H9 (cell line): ENCODE data around the gene JRKL. TPM values are rescaled to one million over a fixed set of nuclear protein-coding genes. Genes with fewer than 3 reads are reported as not detected.

ENCODE experiments used
- DNase-seq: peaks from one replicate; pipeline ENCODE4 v3.0.0-alpha.2; 2017
- H2AFZ ChIP-seq: one replicate; pipeline ENCODE4 v1.6.1; 2013; ENCODE audit warnings: mild to moderate bottlenecking, low read length, control low read depth, moderate library complexity
- H2AK5ac ChIP-seq: 2 replicates; pipeline ENCODE4 v1.6.1; 2013; ENCODE audit warnings: low read length, control low read depth, mixed read lengths; ENCODE audit not compliant: insufficient read length
- H2BK120ac ChIP-seq: one replicate; pipeline ENCODE4 v1.6.1; 2013; ENCODE audit warnings: low read depth, mild to moderate bottlenecking, low read length, control low read depth, inconsistent platforms; ENCODE audit not compliant: poor library complexity, severe bottlenecking
- H2BK12ac ChIP-seq: 2 replicates; pipeline ENCODE4 v1.6.1; 2013; ENCODE audit warnings: low read length, control low read depth, mixed read lengths, low read depth; ENCODE audit not compliant: insufficient read length
- H2BK15ac ChIP-seq: 2 replicates; pipeline ENCODE4 v1.6.1; 2013; ENCODE audit warnings: low read depth, low read length, control low read depth
- H2BK20ac ChIP-seq: one replicate; pipeline ENCODE4 v1.6.1; 2013; ENCODE audit warnings: low read depth, mild to moderate bottlenecking, low read length, control low read depth, inconsistent platforms; ENCODE audit not compliant: poor library complexity, severe bottlenecking
- H2BK5ac ChIP-seq: 2 replicates; pipeline ENCODE4 v1.6.1; 2013; ENCODE audit warnings: low read length, control low read depth, mixed read lengths; ENCODE audit not compliant: insufficient read length
- H3K14ac ChIP-seq: 2 replicates; pipeline ENCODE4 v1.6.1; 2013; ENCODE audit warnings: low read length, control low read depth; ENCODE audit not compliant: insufficient read depth
- H3K18ac ChIP-seq: 2 replicates; pipeline ENCODE4 v1.6.1; 2013; ENCODE audit warnings: low read depth, mild to moderate bottlenecking, mixed read lengths, low read length, control low read depth; ENCODE audit not compliant: insufficient read length
- H3K23ac ChIP-seq: 2 replicates; pipeline ENCODE4 v1.6.1; 2013; ENCODE audit warnings: low read length, control low read depth, mixed read lengths, low read depth; ENCODE audit not compliant: insufficient read length
- H3K23me2 ChIP-seq: 2 replicates; pipeline ENCODE4 v1.6.1; 2013; ENCODE audit warnings: low read depth, mild to moderate bottlenecking, mixed read lengths, low read length, control low read depth; ENCODE audit not compliant: insufficient read length, poor library complexity, severe bottlenecking
- H3K27ac ChIP-seq: 2 replicates; pipeline ENCODE4 v1.5.1; 2013; ENCODE audit warnings: low read length, control low read depth, mixed read lengths, low read depth; ENCODE audit not compliant: insufficient read length
- H3K27me3 ChIP-seq: 2 replicates; pipeline ENCODE4 v1.6.1; 2013; ENCODE audit warnings: low read length, control low read depth, inconsistent platforms; ENCODE audit not compliant: insufficient read depth
- H3K4ac ChIP-seq: 2 replicates; pipeline ENCODE4 v1.6.1; 2013; ENCODE audit warnings: low read depth, mild to moderate bottlenecking, control low read depth, inconsistent platforms, low read length, moderate library complexity
- H3K4me1 ChIP-seq: 2 replicates; pipeline ENCODE4 v1.6.1; 2013; ENCODE audit warnings: low read length, control low read depth, inconsistent platforms; ENCODE audit not compliant: insufficient read depth
- H3K4me2 ChIP-seq: 2 replicates; pipeline ENCODE4 v1.6.1; 2013; ENCODE audit warnings: low read length, control low read depth, mixed read lengths; ENCODE audit not compliant: insufficient read length, insufficient read depth
- H3K56ac ChIP-seq: 2 replicates; pipeline ENCODE4 v1.6.1; 2013; ENCODE audit warnings: low read depth, mild to moderate bottlenecking, mixed read lengths, low read length, control low read depth; ENCODE audit not compliant: insufficient read length
- H3K79me1 ChIP-seq: 2 replicates; pipeline ENCODE4 v1.6.1; 2013; ENCODE audit warnings: low read depth, mild to moderate bottlenecking, moderate library complexity, low read length, control low read depth, inconsistent platforms; ENCODE audit not compliant: insufficient read depth, poor library complexity, severe bottlenecking
- H3K79me2 ChIP-seq: 2 replicates; pipeline ENCODE4 v1.6.1; 2013; ENCODE audit warnings: low read length, control low read depth, inconsistent platforms; ENCODE audit not compliant: insufficient read depth
- H3K9ac ChIP-seq: 2 replicates; pipeline ENCODE4 v1.6.1; 2013; ENCODE audit warnings: low read length, control low read depth, mixed read lengths; ENCODE audit not compliant: insufficient read length; ENCODE audit errors: extremely low read depth
- H3K9me3 ChIP-seq: one replicate; pipeline ENCODE4 v1.6.1; 2013; ENCODE audit warnings: low read depth, low read length, inconsistent platforms; ENCODE audit not compliant: control insufficient read depth
- H3T11ph ChIP-seq: one replicate; pipeline ENCODE4 v1.6.1; 2013; ENCODE audit warnings: mild to moderate bottlenecking, low read length, control low read depth, inconsistent platforms
- H4K20me1 ChIP-seq: one replicate; pipeline ENCODE4 v1.6.1; 2013; ENCODE audit not compliant: control insufficient read depth, insufficient read length, insufficient read depth
- H4K5ac ChIP-seq: 2 replicates; pipeline ENCODE4 v1.6.1; 2013; ENCODE audit warnings: low read depth, mild to moderate bottlenecking, mixed read lengths, low read length, control low read depth; ENCODE audit not compliant: insufficient read length
- H4K8ac ChIP-seq: replicated peaks from 2 replicates; pipeline ENCODE4 v1.6.1; 2013; ENCODE audit warnings: low read length, control low read depth, mixed read lengths, low read depth; ENCODE audit not compliant: insufficient read length
- H4K91ac ChIP-seq: 2 replicates; pipeline ENCODE4 v1.6.1; 2013; ENCODE audit warnings: low read depth, mild to moderate bottlenecking, moderate library complexity, mixed read lengths, low read length, control low read depth; ENCODE audit not compliant: insufficient read length
- H3K27ac Mint-ChIP-seq, 3 experiments: 2 replicates in 2 of 3; 3 replicates in 1 of 3; pipeline ENCODE4 v1.8.0; 2020 to 2021; ENCODE audit warnings: mixed read lengths in 3 of 3, mild to moderate bottlenecking in 1 of 3, moderate library complexity in 1 of 3
- H3K27me3 Mint-ChIP-seq: 2 replicates; pipeline ENCODE4 v1.8.0; 2021; ENCODE audit warnings: low read depth, mild to moderate bottlenecking, moderate library complexity, mixed read lengths
- H3K36me3 Mint-ChIP-seq, 3 experiments: 2 replicates in 2 of 3; 3 replicates in 1 of 3; pipeline ENCODE4 v1.8.0; 2020 to 2021; ENCODE audit warnings: low read depth in 3 of 3, mixed read lengths in 3 of 3; ENCODE audit not compliant: insufficient read depth in 1 of 3
- H3K4me1 Mint-ChIP-seq, 2 experiments: 2 replicates each; pipeline ENCODE4 v1.8.0; 2020; ENCODE audit warnings: mixed read lengths in 2 of 2
- H3K4me3 Mint-ChIP-seq, 2 experiments: 2 replicates in 1 of 2; 3 replicates in 1 of 2; pipeline ENCODE4 v1.8.0; 2020 to 2021; ENCODE audit warnings: mild to moderate bottlenecking in 2 of 2, mixed read lengths in 2 of 2, moderate library complexity in 1 of 2
- H3K9me3 Mint-ChIP-seq, 2 experiments: 2 replicates in 1 of 2; 3 replicates in 1 of 2; pipeline ENCODE4 v1.8.0; 2020; ENCODE audit warnings: mild to moderate bottlenecking in 2 of 2, mixed read lengths in 2 of 2, moderate library complexity in 1 of 2
- WGBS: extraction: QIAGEN DNeasy Blood & Tissue Kit; methylation state at CpG from one replicate; pipeline ENCODE4 v1.1.7; 2013; ENCODE audit warnings: missing lambda C conversion rate, low lambda C conversion rate, mixed read lengths; ENCODE audit not compliant: insufficient read length; ENCODE audit errors: extremely low coverage; 5-methylcytosine and 5-hydroxymethylcytosine counted together
- total RNA-seq: library from RNA; stranded (reverse); gene quantifications from 2 replicates; pipeline ENCODE4 v1.2.1, GENCODE V29; 2021
- TF ChIP-seq, protein P1 (sequence below): fragments of 200-600 bp; sonication (generic); conservative IDR thresholded peaks from 3 replicates; pipeline ENCODE4 v1.8.0; 2021; ENCODE audit warnings: antibody characterized with exemption, mild to moderate bottlenecking

Gene JRKL
- total RNA-seq, 1 experiment from 2014 or later, result 3.6 TPM

- no peak overlapping the region for H2BK5ac ChIP-seq
- no peak overlapping the region for H4K8ac ChIP-seq
- H3K9me3 ChIP-seq, result no peaks in the 10 kb centered on the region
- H3K4ac ChIP-seq, result no peak overlapping the region
- H2BK12ac ChIP-seq, result no peak overlapping the region
- H3K4me1 ChIP-seq, result no peaks in the 10 kb centered on the region
- no peaks in the 10 kb centered on the region for H4K20me1 ChIP-seq
- Mint-ChIP-seq H3K4me1 (no peaks in the 10 kb centered on the region), H3K4me3 (no peak overlapping the region), H3K9me3 (peaks cover 4 to 8% of the 10 kb centered on the region in 2 experiments; a peak in 4 of 5 replicates), H3K36me3 (peaks cover 17 to 21% (median 17%) of the 10 kb centered on the region in 3 experiments), H3K27ac (no peak overlapping the region), H3K27me3 (no peaks in the 10 kb centered on the region)
- H3K79me2 ChIP-seq, result no peaks in the 10 kb centered on the region
- no peak overlapping the region for H3K23ac ChIP-seq
- H3K9ac ChIP-seq, result no peak overlapping the region
- DNase-seq, result no peak
- H3K18ac ChIP-seq, result no peak overlapping the region
- no peak overlapping the region for H3K27ac ChIP-seq
- TF ChIP-seq, protein P1, sequence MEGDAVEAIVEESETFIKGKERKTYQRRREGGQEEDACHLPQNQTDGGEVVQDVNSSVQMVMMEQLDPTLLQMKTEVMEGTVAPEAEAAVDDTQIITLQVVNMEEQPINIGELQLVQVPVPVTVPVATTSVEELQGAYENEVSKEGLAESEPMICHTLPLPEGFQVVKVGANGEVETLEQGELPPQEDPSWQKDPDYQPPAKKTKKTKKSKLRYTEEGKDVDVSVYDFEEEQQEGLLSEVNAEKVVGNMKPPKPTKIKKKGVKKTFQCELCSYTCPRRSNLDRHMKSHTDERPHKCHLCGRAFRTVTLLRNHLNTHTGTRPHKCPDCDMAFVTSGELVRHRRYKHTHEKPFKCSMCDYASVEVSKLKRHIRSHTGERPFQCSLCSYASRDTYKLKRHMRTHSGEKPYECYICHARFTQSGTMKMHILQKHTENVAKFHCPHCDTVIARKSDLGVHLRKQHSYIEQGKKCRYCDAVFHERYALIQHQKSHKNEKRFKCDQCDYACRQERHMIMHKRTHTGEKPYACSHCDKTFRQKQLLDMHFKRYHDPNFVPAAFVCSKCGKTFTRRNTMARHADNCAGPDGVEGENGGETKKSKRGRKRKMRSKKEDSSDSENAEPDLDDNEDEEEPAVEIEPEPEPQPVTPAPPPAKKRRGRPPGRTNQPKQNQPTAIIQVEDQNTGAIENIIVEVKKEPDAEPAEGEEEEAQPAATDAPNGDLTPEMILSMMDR, result no peak
- no peak overlapping the region for H2AFZ ChIP-seq
- H3K4me2 ChIP-seq, result no peak overlapping the region
- H2AK5ac ChIP-seq, result no peak overlapping the region
- no peaks in the 10 kb centered on the region for H3K79me1 ChIP-seq
- H2BK120ac ChIP-seq, result no peak overlapping the region
- H2BK20ac ChIP-seq, result no peak overlapping the region
- no peak overlapping the region for H4K91ac ChIP-seq
- no peak overlapping the region for H3K56ac ChIP-seq
- H4K5ac ChIP-seq, result no peak overlapping the region
- H3K14ac ChIP-seq, result no peak overlapping the region
- no peaks in the 10 kb centered on the region for H3K27me3 ChIP-seq
- no peak overlapping the region for H2BK15ac ChIP-seq
- no CpG with 5 or more reads among the region's 1 CpG for WGBS
- no peak overlapping the region for H3T11ph ChIP-seq
- H3K23me2 ChIP-seq, result no peaks in the 10 kb centered on the region
Measured at GRCh38 chr11:96366024-96366423, 23.8 kb upstream of the JRKL start.
